Thymus (tissue), 11 donors: Measurements from ENCODE around the gene CGNL1. TPM values are rescaled to one million over a fixed set of nuclear protein-coding genes. Genes with fewer than 3 reads are reported as not detected.

Experiments used
- DNase-seq, 9 donors: peaks; one replicate each; pipeline ENCODE4 v3.0.0-alpha.2; 2013; ENCODE audit warnings: low spot score in 9 of 9, low read depth in 6 of 9, missing footprints in 1 of 9
- H3K27ac ChIP-seq, 2 donors: one replicate each; pipeline ENCODE4 v1.5.1; 2013; ENCODE audit warnings: control low read depth in 1 of 2, low read depth in 1 of 2, low read length in 1 of 2, mild to moderate bottlenecking in 1 of 2, moderate library complexity in 1 of 2
- H3K27me3 ChIP-seq, 2 donors: one replicate each; pipeline ENCODE4 v1.5.1; 2013; ENCODE audit warnings: low read length in 1 of 2; ENCODE audit not compliant: control insufficient read depth in 2 of 2, insufficient read depth in 1 of 2
- H3K36me3 ChIP-seq, 2 donors: one replicate each; pipeline ENCODE4 v1.5.1; 2013; ENCODE audit warnings: low read length in 1 of 2, mild to moderate bottlenecking in 1 of 2, moderate library complexity in 1 of 2; ENCODE audit not compliant: control insufficient read depth in 2 of 2, insufficient read depth in 2 of 2
- H3K4me1 ChIP-seq, 2 donors: one replicate each; pipeline ENCODE4 v1.5.1; 2013; ENCODE audit warnings: low read length in 2 of 2; ENCODE audit not compliant: control insufficient read depth in 2 of 2, insufficient read depth in 2 of 2
- H3K4me3 ChIP-seq, 2 donors: one replicate each; pipeline ENCODE4 v1.5.1; 2013; ENCODE audit warnings: low read length in 2 of 2, control low read depth in 1 of 2, mild to moderate bottlenecking in 1 of 2
- H3K9me3 ChIP-seq, 2 donors: one replicate each; pipeline ENCODE4 v1.5.1; 2013; ENCODE audit warnings: low read length in 1 of 2, mild to moderate bottlenecking in 1 of 2; ENCODE audit not compliant: control insufficient read depth in 2 of 2, insufficient read depth in 1 of 2
- WGBS: extraction: QIAGEN DNeasy Blood & Tissue Kit; methylation state at CpG from one replicate; pipeline ENCODE4 v1.1.7; 2013; 5-methylcytosine and 5-hydroxymethylcytosine counted together
- polyA plus RNA-seq: library from polyadenylated mRNA; stranded (reverse); fragments of 200-250 nt; gene quantifications from one replicate; pipeline ENCODE4 v1.2.3, GENCODE V29; 2013
- total RNA-seq: library from RNA; stranded (reverse); fragments of 120-200 nt; gene quantifications from one replicate; pipeline ENCODE4 v1.2.4, GENCODE V29; 2013
- donor health status: healthy.

The CGNL1 gene
- total and polyA plus RNA-seq, 2 donors = 5.7 to 5.9 TPM

DNA sequence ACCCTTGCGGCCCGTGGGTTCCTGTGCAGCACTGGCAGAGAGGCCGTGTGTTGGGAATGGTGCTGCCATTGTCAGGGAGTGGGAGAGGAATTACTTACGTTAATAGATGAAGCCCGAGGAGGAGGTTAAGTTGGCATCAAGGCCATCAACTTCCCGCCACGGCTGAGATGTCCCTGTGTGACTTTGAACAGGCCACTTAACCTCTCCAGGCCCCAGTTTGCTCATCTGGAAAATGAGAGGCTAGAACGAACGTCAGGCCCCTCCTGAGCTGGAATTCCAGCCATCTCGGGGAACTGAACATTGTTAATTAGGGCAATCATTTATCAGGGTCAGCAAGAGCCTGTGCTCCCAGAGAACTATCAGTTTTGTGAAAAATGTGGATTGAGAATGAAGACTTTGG is 124.0 kb downstream of the CGNL1 start:
- Histone ChIP-seq H3K9me3 (no peaks in the 10 kb centered on the region), H3K27me3 (no peaks in the 10 kb centered on the region), H3K36me3 (no peaks in the 10 kb centered on the region), H3K27ac (no peak overlapping the region), H3K4me3 (no peak overlapping the region), H3K4me1 (no peaks in the 10 kb centered on the region)
- no peak for DNase-seq
- 87% methylated on average over 10 of the region's 10 CpGs for WGBS

DNA sequence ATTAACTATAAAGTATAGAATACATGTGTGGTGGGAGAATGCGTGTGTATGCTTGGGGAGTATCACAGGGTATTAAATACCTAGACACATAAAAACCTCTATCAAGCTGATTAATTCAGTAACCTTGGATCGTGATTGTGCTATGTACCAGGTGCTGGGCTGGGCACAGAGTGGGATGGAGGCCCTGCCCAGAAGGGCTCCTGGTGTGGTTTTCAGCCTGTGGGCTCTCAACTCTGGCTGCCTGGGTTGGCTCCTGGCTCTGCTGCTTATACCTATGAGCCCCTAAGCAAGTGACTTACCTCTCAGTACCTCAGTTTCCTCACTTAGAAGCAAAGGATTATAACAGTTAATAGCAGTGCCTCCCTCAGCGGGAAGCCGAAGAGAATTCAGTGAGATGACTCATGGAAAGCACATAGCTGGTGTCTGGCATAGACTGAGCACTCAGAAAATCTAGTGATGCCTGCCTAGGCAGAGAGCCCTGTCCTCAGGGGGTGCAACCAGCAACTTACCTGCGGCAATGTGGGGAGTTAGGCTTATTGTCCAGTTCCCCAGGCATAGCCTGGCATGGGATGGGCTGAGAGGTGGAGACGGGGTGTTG is 124.8 kb downstream of the CGNL1 start:
- Histone ChIP-seq H3K27me3 (no peaks in the 10 kb centered on the region), H3K4me3 (no peak overlapping the region), H3K9me3 (no peaks in the 10 kb centered on the region), H3K27ac (no peak overlapping the region), H3K36me3 (no peaks in the 10 kb centered on the region), H3K4me1 (no peaks in the 10 kb centered on the region)
- DNase-seq = no peak
- WGBS = 98% methylated on average over 6 of the region's 6 CpGs

DNA sequence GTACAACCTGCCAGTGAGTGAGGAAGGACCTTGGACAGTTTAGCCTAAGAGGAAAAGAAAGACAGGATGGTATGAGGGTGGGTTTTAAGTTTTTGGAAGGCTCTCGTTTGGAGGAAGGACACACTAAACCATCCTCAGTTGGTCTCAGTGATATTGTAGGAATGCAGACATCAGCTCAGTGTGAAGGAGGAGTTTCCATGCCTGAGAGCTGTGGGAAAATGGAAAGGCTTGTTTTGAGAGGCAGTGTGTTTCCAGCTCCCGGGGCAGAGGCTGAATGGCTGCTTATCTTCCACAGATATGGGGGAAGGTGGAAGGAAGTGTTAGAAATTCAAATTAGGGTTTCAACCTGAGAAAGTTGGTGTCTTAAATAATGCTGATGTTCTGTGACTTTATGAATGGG is 125.8 kb downstream of the CGNL1 start:
- H3K27ac ChIP-seq = no peak overlapping the region
- no peaks in the 10 kb centered on the region for H3K27me3 ChIP-seq
- no peaks in the 10 kb centered on the region for H3K36me3 ChIP-seq
- no peaks in the 10 kb centered on the region for H3K4me1 ChIP-seq
- H3K9me3 ChIP-seq = no peaks in the 10 kb centered on the region
- no peak for DNase-seq
- no peak overlapping the region for H3K4me3 ChIP-seq
- WGBS = 77% methylated on average over 2 of the region's 2 CpGs

DNA sequence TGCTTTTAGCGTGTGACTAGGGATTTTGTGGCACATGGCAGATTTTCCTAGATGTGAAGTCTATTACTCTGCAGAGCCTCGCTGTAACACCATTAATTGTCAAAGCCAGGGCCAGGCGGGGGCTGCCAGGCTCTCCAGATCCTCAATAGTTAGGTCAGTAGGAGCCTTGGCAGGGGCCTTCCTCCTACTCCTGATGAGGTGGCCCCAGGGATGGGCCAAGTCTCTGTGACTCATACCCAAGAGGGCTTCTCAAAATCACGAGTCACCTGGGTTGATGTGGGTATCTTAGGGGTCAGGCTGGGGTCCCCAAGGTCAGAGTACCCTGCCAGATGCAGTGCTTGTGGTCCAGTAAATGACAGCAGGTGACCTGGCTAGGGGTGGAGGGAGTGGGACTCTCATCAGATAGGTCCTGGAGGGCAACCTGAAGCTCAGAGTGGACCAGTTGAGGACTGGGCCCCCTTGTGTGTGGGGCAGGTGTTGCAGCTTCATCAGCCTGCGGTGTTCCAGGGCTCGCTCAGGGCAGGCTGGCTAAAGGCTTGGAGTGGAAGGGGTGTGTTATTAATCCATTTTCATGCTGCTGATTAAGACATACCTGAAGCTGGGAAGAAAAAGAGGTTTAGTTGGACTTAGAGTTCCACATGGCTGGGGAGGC is 126.9 kb downstream of the CGNL1 start:
- Histone ChIP-seq H3K27ac (no peak overlapping the region), H3K36me3 (no peaks in the 10 kb centered on the region), H3K4me3 (no peak overlapping the region), H3K9me3 (no peaks in the 10 kb centered on the region), H3K4me1 (no peaks in the 10 kb centered on the region), H3K27me3 (no peaks in the 10 kb centered on the region)
- 96% methylated on average over 6 of the region's 6 CpGs for WGBS
- no peak for DNase-seq

DNA sequence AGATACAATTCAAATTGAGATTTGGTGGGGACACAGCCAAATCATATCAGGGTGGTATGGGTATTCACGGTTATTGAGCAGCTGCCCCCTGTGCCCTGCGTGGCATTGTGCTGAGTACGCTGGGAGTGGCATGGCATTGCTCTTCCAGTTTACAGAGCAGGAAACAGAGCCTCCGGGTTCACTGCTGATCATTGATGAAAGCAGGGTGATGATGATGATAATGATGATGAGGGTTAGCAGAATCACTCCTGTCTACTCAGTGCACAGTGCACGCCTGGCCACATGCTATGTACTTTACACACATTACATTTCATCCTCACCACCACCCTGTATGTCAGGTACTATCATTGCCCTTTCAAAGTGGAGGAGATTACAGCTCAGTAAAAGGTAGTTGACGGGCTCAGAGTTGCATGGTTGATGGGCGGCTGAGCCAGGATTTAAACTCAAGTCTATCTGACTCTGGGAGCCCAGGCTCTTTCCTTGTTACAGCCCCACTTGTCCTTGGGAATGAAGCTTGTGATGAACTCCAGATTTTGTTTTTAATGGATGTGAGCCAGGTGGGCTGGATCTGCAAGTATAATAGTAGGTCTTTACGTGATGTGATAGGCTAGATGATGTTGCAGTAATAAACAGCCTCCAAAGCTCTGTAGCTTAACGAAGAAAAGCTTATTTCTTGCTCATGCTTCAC is 127.8 kb downstream of the CGNL1 start:
- no peaks in the 10 kb centered on the region for H3K27me3 ChIP-seq
- H3K36me3 ChIP-seq = no peaks in the 10 kb centered on the region
- H3K9me3 ChIP-seq = no peaks in the 10 kb centered on the region
- H3K4me1 ChIP-seq = no peaks in the 10 kb centered on the region
- WGBS = 97% methylated on average over 9 of the region's 9 CpGs
- DNase-seq = no peak
- no peak overlapping the region for H3K27ac ChIP-seq
- H3K4me3 ChIP-seq = no peak overlapping the region

DNA sequence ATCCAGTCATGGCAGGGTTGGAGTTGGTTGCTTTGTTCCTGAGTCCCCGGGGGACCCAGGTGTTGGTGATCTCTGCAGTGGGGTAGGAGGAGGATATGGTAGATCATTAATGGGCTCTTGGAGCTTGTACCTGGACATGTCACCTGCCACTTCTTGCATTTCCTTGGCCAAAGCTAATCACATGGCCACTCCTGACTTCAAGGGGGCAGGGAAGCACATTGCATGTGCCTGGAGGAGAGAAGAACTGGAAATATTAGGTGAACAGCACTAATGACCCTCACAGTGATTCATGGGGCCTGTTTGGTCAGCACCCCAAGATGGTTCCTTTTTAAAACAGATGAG is 128.3 kb downstream of the CGNL1 start:
- Histone ChIP-seq H3K27me3 (no peaks in the 10 kb centered on the region), H3K4me1 (peaks cover 0 to 4% of the 10 kb centered on the region in 2 donors), H3K4me3 (no peak overlapping the region), H3K36me3 (no peaks in the 10 kb centered on the region), H3K27ac (peak overlapping the region in 1 of 2 donors; percentile 60), H3K9me3 (no peaks in the 10 kb centered on the region)
- 91% methylated on average over 1 of the region's 1 CpG for WGBS
- DNase-seq = no peak

DNA sequence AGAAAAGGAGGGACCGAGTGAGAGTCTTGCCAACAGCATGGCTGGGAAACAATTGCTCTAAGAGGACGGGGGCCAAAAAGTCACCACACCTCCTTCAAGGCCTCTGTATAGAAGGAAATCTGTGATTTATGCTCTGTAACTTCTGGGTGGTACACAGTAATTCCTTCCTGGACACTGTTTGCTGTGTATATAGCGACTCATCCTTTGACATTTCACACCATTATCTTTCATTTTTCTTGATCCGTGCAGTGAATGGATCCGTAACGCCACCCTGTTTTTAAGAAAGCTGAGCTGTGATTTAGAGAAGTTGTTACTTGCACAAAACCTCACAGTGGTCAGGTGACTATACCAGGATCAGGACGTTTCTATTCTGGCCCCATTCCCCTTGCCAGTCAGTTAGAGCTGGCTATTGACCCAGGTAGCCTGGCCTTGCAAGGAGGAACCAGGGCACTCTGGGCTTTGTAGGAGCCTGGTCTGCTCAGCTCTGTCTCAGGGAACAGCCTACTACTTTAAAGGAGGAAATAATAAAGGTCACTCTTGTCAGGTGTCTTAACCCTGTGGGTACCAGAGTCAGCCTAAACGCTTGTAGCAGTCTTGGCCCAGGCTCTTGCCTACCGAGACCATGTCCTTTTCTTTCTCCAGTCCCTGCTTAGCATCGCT is 128.9 kb downstream of the CGNL1 start:
- Histone ChIP-seq H3K36me3 (no peaks in the 10 kb centered on the region), H3K4me3 (no peak overlapping the region), H3K27ac (peak overlapping the region in 1 of 2 donors; percentile 60), H3K9me3 (no peaks in the 10 kb centered on the region), H3K27me3 (no peaks in the 10 kb centered on the region), H3K4me1 (peaks cover 0 to 7% of the 10 kb centered on the region in 2 donors)
- no peak for DNase-seq
- 86% methylated on average over 10 of the region's 10 CpGs for whole genome bisulfite sequencing

DNA sequence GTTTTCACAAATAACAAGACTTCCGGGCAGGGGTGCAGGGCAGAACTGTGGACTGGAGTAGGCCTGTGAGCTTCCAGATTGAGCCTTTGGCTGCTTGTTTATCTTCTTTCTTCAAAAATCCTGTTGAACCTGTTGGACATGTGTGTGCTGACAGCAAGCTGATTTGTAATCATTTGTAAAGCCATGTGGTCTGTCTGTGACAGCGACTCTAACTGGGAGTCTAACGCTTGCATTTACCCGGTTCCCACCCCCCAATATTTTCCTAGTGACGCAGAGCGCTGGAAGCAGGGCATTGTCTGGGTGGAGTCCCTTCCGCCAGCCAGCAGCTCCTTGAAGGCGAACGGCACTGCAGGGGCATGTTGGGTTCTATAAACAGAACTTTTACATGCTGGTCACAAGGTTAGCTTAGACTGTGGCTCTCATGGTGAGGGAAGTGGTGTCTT is 129.7 kb downstream of the CGNL1 start:
- Histone ChIP-seq H3K36me3 (no peaks in the 10 kb centered on the region), H3K27me3 (no peaks in the 10 kb centered on the region), H3K27ac (peak overlapping the region in 1 of 2 donors; percentile 26), H3K4me3 (no peak overlapping the region), H3K9me3 (no peaks in the 10 kb centered on the region), H3K4me1 (peaks cover 0 to 12% of the 10 kb centered on the region in 2 donors)
- WGBS = 94% methylated on average over 9 of the region's 9 CpGs
- peak in 1 of 9 donors; percentile 19 for DNase-seq

DNA sequence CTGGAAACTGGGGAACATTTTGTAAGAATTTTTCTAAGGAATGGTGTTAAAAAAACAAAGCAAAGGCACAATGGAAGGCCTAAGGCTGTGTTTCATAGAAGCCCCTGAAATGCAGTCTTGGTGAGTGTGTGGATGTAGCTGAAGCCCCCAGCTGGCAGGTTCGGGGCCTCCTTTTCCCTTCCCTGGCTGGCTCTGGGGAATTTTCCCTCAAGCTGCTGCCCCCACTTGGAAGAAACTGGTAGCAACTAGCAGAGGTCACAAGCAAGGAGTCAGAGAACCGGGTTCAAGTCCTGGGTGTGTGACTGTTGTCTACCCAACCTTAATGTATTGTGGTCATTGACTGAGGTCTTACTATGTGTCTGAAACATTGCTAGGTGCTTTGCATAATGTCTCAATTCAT is 130.1 kb downstream of the CGNL1 start:
- 96% methylated on average over 2 of the region's 2 CpGs for WGBS
- no peak overlapping the region for H3K4me3 ChIP-seq
- H3K27me3 ChIP-seq = no peaks in the 10 kb centered on the region
- DNase-seq = no peak
- H3K9me3 ChIP-seq = no peaks in the 10 kb centered on the region
- H3K36me3 ChIP-seq = no peaks in the 10 kb centered on the region
- peak overlapping the region; percentile 15 to 47 for H3K27ac ChIP-seq
- H3K4me1 ChIP-seq = peaks cover 0 to 12% of the 10 kb centered on the region in 2 donors
